ENCODE measurements around the gene DYNLT2B. TPM values are rescaled to one million over a fixed set of nuclear protein-coding genes. Genes with fewer than 3 reads are reported as not detected.

DYNLT2B gene
- total RNA-seq, 1 donor from 2014 or later = 29.9 TPM

GRCh38 chr3:196281962-196282361, 36.1 kb downstream of the DYNLT2B start:
- Mint-ChIP-seq H3K36me3 (no peaks in the 10 kb centered on the region), H3K9me3 (no peaks in the 10 kb centered on the region), H3K27ac (no peak overlapping the region), H3K27me3 (ENCODE audit: insufficient read depth, low read depth) (no peaks in the 10 kb centered on the region), H3K4me1 (peaks cover 10% of the 10 kb centered on the region), H3K4me3 (no peak overlapping the region)
- Histone ChIP-seq H3K79me2 (ENCODE audit: low read depth) (peaks cover 36% of the 10 kb centered on the region), H3K9ac (no peak overlapping the region), H3F3A (ENCODE audit: low read depth) (peaks cover 4% of the 10 kb centered on the region), H3K27ac (no peak overlapping the region), H2AFZ (replicated peaks) (no peak overlapping the region), H3K27me3 (no peaks in the 10 kb centered on the region), H3K9me3 (ENCODE audit: low read depth) (no peaks in the 10 kb centered on the region), H4K20me1 (ENCODE audit: low read depth) (no peaks in the 10 kb centered on the region), H3K4me1 (peaks cover 6% of the 10 kb centered on the region), H3K4me3 (no peak overlapping the region), H3K36me3 (no peaks in the 10 kb centered on the region), H3K4me2 (no peak overlapping the region)
- TF ChIP-seq EZH2 (IDR thresholded peaks at IDR 0.05) (no peak), CTCF (IDR thresholded peaks at IDR 0.05) (no peak), EZH2phosphoT487 (IDR thresholded peaks at IDR 0.05) (no peak)
- DNase-seq (ENCODE audit: low spot score) = no peak

DNA sequence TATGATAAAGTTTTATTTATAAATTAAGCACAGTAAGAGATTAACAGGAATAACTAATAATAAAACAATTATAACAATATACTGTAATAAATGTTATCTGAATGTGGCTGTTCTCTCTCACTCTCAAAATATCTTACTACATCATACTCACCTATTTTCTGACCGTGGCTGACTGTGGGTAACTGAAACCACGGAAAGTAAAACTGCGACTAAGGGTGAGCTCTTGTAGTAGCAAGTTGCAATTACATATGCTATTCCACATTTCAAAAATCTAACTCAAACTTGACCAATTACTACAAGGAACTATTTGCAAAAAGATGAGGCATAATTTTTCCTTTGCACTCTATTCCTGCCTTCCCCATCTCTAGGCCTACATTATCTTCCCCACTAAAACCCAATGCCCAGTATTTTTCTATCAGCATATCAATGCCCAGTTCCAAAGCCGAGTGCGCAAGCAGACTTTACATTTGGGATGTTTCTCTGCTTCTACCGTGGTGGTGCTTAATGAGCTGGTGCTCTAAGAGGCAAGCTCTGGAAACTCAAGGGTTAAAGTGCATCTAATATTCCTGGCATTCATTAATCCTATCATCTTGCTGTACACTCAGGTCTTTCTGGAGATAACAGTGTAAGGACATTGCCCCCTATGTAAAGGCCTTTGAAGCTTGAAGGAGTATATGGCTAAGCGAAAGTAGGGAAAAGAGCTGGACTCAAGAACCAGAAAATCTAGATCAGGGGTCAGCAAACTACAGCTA, 37.2 kb downstream of the DYNLT2B start:
- TF ChIP-seq EZH2 (IDR thresholded peaks at IDR 0.05) (no peak), EZH2phosphoT487 (IDR thresholded peaks at IDR 0.05) (no peak), CTCF (IDR thresholded peaks at IDR 0.05) (no peak)
- peaks cover 2% of the 10 kb centered on the region for H3K4me1 Mint-ChIP-seq
- Histone ChIP-seq H3K4me1 (no peaks in the 10 kb centered on the region), H3K9me3 (ENCODE audit: low read depth) (no peaks in the 10 kb centered on the region), H3K36me3 (no peaks in the 10 kb centered on the region), H3K9ac (no peak overlapping the region), H3K79me2 (ENCODE audit: low read depth) (peaks cover 25% of the 10 kb centered on the region), H3K27me3 (no peaks in the 10 kb centered on the region), H4K20me1 (ENCODE audit: low read depth) (no peaks in the 10 kb centered on the region), H3K4me3 (no peak overlapping the region), H3F3A (ENCODE audit: low read depth) (no peaks in the 10 kb centered on the region), H2AFZ (replicated peaks) (no peak overlapping the region), H3K27ac (no peak overlapping the region), H3K4me2 (no peak overlapping the region)
- no peaks in the 10 kb centered on the region for H3K27me3 Mint-ChIP-seq (ENCODE audit: insufficient read depth, low read depth)
- H3K36me3 Mint-ChIP-seq = no peaks in the 10 kb centered on the region
- H3K9me3 Mint-ChIP-seq = no peaks in the 10 kb centered on the region
- DNase-seq (ENCODE audit: low spot score) = no peak
- no peak overlapping the region for H3K4me3 Mint-ChIP-seq
- H3K27ac Mint-ChIP-seq = no peak overlapping the region

DNA sequence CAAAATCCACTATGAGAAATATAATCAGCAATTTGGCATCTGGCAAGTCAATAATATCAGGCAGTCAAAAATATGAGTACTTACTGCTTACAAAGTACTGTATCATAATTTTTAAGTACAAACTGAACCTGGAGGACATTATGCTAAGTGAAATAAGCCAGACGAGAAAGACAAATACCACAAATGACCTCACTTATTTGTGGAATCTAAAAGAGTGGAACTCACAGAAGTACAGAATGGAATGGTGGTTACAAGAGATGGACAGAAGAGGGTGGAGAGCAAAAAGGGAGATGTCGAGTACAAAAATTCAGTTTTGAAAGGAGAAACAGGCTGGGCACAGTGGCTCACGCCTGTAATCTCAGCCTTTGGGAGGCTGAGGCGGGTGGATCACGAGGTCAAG, 42.9 kb downstream of the DYNLT2B start:
- Histone ChIP-seq H3K27me3 (no peaks in the 10 kb centered on the region), H3K9me3 (ENCODE audit: low read depth) (no peaks in the 10 kb centered on the region), H3F3A (ENCODE audit: low read depth) (peaks cover 11% of the 10 kb centered on the region), H2AFZ (replicated peaks) (no peak overlapping the region), H3K27ac (no peak overlapping the region), H3K79me2 (ENCODE audit: low read depth) (peaks cover 17% of the 10 kb centered on the region), H3K36me3 (no peaks in the 10 kb centered on the region), H3K4me2 (no peak overlapping the region), H3K4me1 (peaks cover 12% of the 10 kb centered on the region), H3K9ac (no peak overlapping the region), H4K20me1 (ENCODE audit: low read depth) (no peaks in the 10 kb centered on the region), H3K4me3 (no peak overlapping the region)
- no peak for DNase-seq (ENCODE audit: low spot score)
- Mint-ChIP-seq H3K27ac (no peak overlapping the region), H3K4me1 (no peaks in the 10 kb centered on the region), H3K27me3 (ENCODE audit: insufficient read depth, low read depth) (no peaks in the 10 kb centered on the region), H3K36me3 (peaks cover 12% of the 10 kb centered on the region), H3K9me3 (no peaks in the 10 kb centered on the region), H3K4me3 (no peak overlapping the region)
- TF ChIP-seq CTCF (IDR thresholded peaks at IDR 0.05) = no peak
- no peak for TF ChIP-seq EZH2phosphoT487 (IDR thresholded peaks at IDR 0.05)
- no peak for TF ChIP-seq EZH2 (IDR thresholded peaks at IDR 0.05)

Measured in neural progenitor cell (in vitro differentiated cells).